Naive thymus-derived CD4-positive, alpha-beta T cell (primary cell): ENCODE measurements around the gene DPP10. TPM values are rescaled to one million over a fixed set of nuclear protein-coding genes. Genes with fewer than 3 reads are reported as not detected.

Source experiments
- ATAC-seq: fragments of 150-1000 bp; cut with Tn5 transposase; 2 replicates; pipeline ENCODE4 v1.10.0; 2021; ENCODE audit warnings: mild to moderate bottlenecking, moderate library complexity
- CTCF ChIA-PET: fragments of 350-600 bp; sonication (Branson Sonifier 250); formaldehyde crosslinking; loops from one replicate; lab custom pipeline; 2021; ENCODE audit warnings: antibody characterized with exemption; lab: Charles Lee
- POLR2A ChIA-PET: fragments of 350-600 bp; sonication (Branson Sonifier 250); formaldehyde crosslinking; loops from one replicate; lab custom pipeline; 2021; ENCODE audit warnings: antibody characterized with exemption, inconsistent platforms; lab: Charles Lee
- DNase-seq, 9 donors: peaks; one replicate each; pipeline versions ENCODE4 v3.0.0 to v3.0.0-alpha.2; 2020 to 2022; ENCODE audit warnings: mixed read lengths in 1 of 9
- H3K27ac ChIP-seq: one replicate; pipeline ENCODE4 v1.7.0; 2013; ENCODE audit warnings: mild to moderate bottlenecking, low read depth, low read length, moderate library complexity
- H3K27me3 ChIP-seq, 2 donors: one replicate each; pipeline ENCODE4 v1.7.0; 2013; ENCODE audit warnings: low read length in 2 of 2, mild to moderate bottlenecking in 2 of 2, moderate library complexity in 2 of 2; ENCODE audit not compliant: control insufficient read depth in 2 of 2, insufficient read depth in 2 of 2
- H3K36me3 ChIP-seq, 3 experiments: 1 replicate in 2 of 3; 2 replicates in 1 of 3; pipeline ENCODE4 v1.7.0; 2013; ENCODE audit warnings: low read length in 3 of 3, mild to moderate bottlenecking in 3 of 3, moderate library complexity in 1 of 3; ENCODE audit not compliant: insufficient read depth in 3 of 3, control insufficient read depth in 2 of 3
- H3K4me1 ChIP-seq, 2 donors: one replicate each; pipeline ENCODE4 v1.7.0; 2013; ENCODE audit warnings: low read length in 2 of 2, mild to moderate bottlenecking in 2 of 2, moderate library complexity in 1 of 2; ENCODE audit not compliant: control insufficient read depth in 2 of 2, insufficient read depth in 2 of 2
- H3K4me3 ChIP-seq: 2 replicates; pipeline ENCODE4 v1.7.0; 2013; ENCODE audit warnings: mild to moderate bottlenecking, low read length
- H3K9me3 ChIP-seq, 3 experiments: 1 replicate in 2 of 3; 2 replicates in 1 of 3; pipeline ENCODE4 v1.7.0; 2013; ENCODE audit warnings: low read length in 3 of 3; ENCODE audit not compliant: control insufficient read depth in 2 of 3
- H3K27ac Mint-ChIP-seq, 9 donors: one replicate each; pipeline ENCODE4 v1.8.0; 2020 to 2022; ENCODE audit warnings: mixed read lengths in 9 of 9, mild to moderate bottlenecking in 8 of 9, moderate library complexity in 5 of 9, inconsistent platforms in 2 of 9
- H3K27me3 Mint-ChIP-seq, 5 donors: one replicate each; pipeline ENCODE4 v1.8.0; 2021 to 2022; ENCODE audit warnings: mixed read lengths in 5 of 5, mild to moderate bottlenecking in 1 of 5
- H3K36me3 Mint-ChIP-seq, 5 donors: one replicate each; pipeline ENCODE4 v1.8.0; 2020 to 2022; ENCODE audit warnings: mixed read lengths in 5 of 5, mild to moderate bottlenecking in 3 of 5, inconsistent platforms in 1 of 5
- H3K4me1 Mint-ChIP-seq, 7 donors: one replicate each; pipeline ENCODE4 v1.8.0; 2020 to 2022; ENCODE audit warnings: mixed read lengths in 7 of 7, mild to moderate bottlenecking in 3 of 7, inconsistent platforms in 1 of 7
- H3K4me3 Mint-ChIP-seq, 10 donors: one replicate each; pipeline ENCODE4 v1.8.0; 2020 to 2022; ENCODE audit warnings: mild to moderate bottlenecking in 10 of 10, mixed read lengths in 10 of 10, moderate library complexity in 6 of 10, inconsistent platforms in 2 of 10
- H3K9me3 Mint-ChIP-seq, 11 donors: one replicate each; pipeline ENCODE4 v1.8.0; 2020 to 2022; ENCODE audit warnings: mixed read lengths in 11 of 11, mild to moderate bottlenecking in 4 of 11, inconsistent platforms in 1 of 11, moderate library complexity in 1 of 11
- intact Hi-C, 2 donors: fragments of 100-400 bp; cut with micrococcal nuclease; formaldehyde crosslinking; loops; one replicate each; pipeline ENCODE4 v1.15.1; 2023
- polyA plus RNA-seq, 2 donors: library from polyadenylated mRNA; unstranded; fragments of 300-500 nt; fragmentation: Illumina TruSeq; gene quantifications; one replicate each; pipeline ENCODE4 v1.2.3, GENCODE V29; 2021
- total RNA-seq, 6 experiments: library from RNA in 5 of 6; stranded (reverse) in 5 of 6; gene quantifications; 1 replicate in 5 of 6; 2 replicates in 1 of 6; pipeline ENCODE4 v1.2.3 and lab custom pipeline; 2021 to 2026

The DPP10 gene
- total and polyA plus RNA-seq, 7 experiments from 2014 or later, result not detected

DNA sequence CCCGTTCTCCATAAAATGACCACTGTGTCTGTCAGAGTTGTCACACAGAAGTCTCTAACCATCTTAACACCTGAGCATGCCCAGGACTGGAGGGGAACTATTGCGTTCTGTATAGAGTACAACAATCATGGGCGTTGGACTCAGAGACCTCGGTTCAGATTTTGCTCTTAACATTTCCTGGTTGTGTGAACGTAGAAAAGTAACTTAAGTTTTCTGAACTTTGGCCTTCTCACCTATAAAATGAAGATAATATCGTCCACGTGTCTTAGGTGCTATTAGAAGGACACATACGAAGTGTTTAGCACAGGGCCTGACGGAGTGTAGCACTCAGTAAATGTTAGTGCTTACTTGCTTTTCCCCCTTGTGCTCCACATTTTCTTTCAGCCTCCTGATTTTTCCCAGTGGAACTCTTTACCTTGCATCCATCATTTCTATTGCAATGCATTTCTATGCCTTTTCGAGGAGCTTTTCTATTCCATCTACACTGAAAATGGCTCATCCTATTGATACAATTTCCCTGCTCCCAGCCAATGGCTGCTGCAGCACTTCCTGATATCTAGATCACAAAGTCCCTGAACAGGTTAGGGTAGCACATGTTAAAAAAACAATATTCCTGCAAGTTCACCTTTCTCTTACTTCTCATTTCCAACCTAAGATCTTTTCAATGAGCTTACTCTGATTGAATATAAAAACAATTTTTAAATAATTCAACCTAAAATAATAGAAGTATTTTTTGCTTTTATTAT is 22.7 kb downstream of the DPP10 start:
- H3K9me3 ChIP-seq, result no peaks in the 10 kb centered on the region
- H3K4me1 ChIP-seq, result no peaks in the 10 kb centered on the region
- Mint-ChIP-seq H3K9me3 (no peaks in the 10 kb centered on the region), H3K27ac (no peak overlapping the region), H3K4me3 (no peak overlapping the region), H3K4me1 (no peaks in the 10 kb centered on the region), H3K36me3 (no peaks in the 10 kb centered on the region), H3K27me3 (peaks cover 0 to 11% (median 8%) of the 10 kb centered on the region in 5 donors)
- POLR2A ChIA-PET, result no interaction called here
- DNase-seq, result no peak
- no peaks in the 10 kb centered on the region for H3K27me3 ChIP-seq
- CTCF ChIA-PET, result no interaction called here
- H3K4me3 ChIP-seq, result no peak overlapping the region
- H3K36me3 ChIP-seq, result no peaks in the 10 kb centered on the region
- intact Hi-C loops, result no loop called here
- no peak overlapping the region for H3K27ac ChIP-seq
- ATAC-seq, result no peak

DNA sequence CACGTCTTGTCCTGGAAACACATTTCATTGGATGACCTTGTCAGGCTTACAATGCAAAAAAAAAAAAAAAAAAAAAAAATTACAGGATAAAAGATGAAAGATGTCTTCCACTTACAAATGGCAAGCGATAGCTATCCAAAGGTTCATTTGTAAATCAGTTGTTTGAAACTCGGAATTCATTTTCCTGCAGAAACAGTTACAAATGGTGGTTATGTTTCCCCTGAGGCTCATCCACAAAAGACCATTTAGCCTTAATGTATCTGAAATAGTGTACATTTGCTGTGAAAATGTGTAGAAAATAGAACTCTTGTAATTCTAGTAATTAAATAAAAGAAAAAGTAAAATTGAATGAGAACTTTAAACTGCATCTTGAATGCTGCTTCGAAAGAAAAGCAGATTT is 25.9 kb downstream of the DPP10 start:
- CTCF ChIA-PET, result no interaction called here

DNA sequence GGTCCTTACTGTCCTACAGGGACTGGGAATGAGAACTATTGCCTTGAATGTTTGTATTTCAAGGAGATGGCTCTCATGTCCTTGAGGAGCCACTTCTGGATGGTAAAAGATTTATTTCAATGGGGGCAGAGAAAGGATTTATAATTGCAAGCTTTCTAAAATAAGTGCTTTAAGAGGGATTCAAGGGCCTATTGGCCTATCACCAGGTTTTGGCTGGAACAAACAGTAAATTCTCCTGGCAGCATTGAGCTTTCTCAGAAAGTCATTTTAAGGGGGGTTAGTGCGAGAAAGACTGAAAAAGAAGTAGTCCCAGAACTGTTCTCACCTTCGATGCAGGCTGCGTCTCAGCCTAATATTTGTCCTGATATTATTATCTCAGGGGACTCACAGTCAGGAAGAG is 29.8 kb downstream of the DPP10 start:
- DNase-seq, result no peak
- H3K9me3 ChIP-seq, result no peaks in the 10 kb centered on the region
- H3K36me3 ChIP-seq, result no peaks in the 10 kb centered on the region
- no peak overlapping the region for H3K4me3 ChIP-seq
- no peaks in the 10 kb centered on the region for H3K4me1 Mint-ChIP-seq
- ChIA-PET POLR2A (no interaction called here), CTCF (no interaction called here)
- no peak overlapping the region for H3K27ac Mint-ChIP-seq
- no peak overlapping the region for H3K4me3 Mint-ChIP-seq
- peaks cover 0 to 2% (median 0%) of the 10 kb centered on the region in 11 donors for H3K9me3 Mint-ChIP-seq
- H3K36me3 Mint-ChIP-seq, result no peaks in the 10 kb centered on the region
- peaks cover 4 to 29% (median 11%) of the 10 kb centered on the region in 5 donors for H3K27me3 Mint-ChIP-seq
- H3K4me1 ChIP-seq, result no peaks in the 10 kb centered on the region
- no peaks in the 10 kb centered on the region for H3K27me3 ChIP-seq
- no peak overlapping the region for H3K27ac ChIP-seq
- intact Hi-C loops, result no loop called here
- ATAC-seq, result no peak

More for the DNA sequence above, 25.9 kb downstream of the DPP10 start:
- Mint-ChIP-seq H3K4me3 (no peak overlapping the region), H3K4me1 (no peaks in the 10 kb centered on the region), H3K9me3 (peaks cover 0 to 2% (median 0%) of the 10 kb centered on the region in 11 donors), H3K27ac (no peak overlapping the region), H3K27me3 (peaks cover 4 to 22% (median 8%) of the 10 kb centered on the region in 5 donors), H3K36me3 (no peaks in the 10 kb centered on the region)
- no peaks in the 10 kb centered on the region for H3K9me3 ChIP-seq
- POLR2A ChIA-PET, result no interaction called here
- no peaks in the 10 kb centered on the region for H3K4me1 ChIP-seq
- H3K4me3 ChIP-seq, result no peak overlapping the region
- H3K27me3 ChIP-seq, result no peaks in the 10 kb centered on the region
- ATAC-seq (no peak), DNase-seq (no peak)
- H3K36me3 ChIP-seq, result no peaks in the 10 kb centered on the region
- intact Hi-C loops, result no loop called here
- H3K27ac ChIP-seq, result no peak overlapping the region

DNA sequence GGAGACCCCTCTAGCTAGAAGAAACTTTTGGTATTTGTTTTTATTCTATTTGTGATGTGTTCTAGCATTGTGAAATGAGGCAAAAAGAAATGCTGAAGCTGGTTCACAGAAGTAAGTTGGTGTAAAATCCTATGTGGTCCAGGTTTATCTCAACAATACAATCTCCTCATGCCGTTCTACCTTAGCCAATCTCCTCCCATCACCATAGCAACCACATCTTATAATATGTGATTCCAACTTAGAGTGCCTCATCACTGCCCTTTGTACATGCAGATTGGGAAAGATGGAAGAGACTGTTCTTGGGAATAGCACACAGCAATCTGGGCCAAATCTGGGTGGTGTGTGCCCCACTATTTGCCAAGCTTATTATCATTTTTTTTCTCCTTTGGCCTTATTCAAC is 30.3 kb downstream of the DPP10 start:
- intact Hi-C loops, result no loop called here
- H3K9me3 ChIP-seq, result no peaks in the 10 kb centered on the region
- Mint-ChIP-seq H3K9me3 (peaks cover 0 to 2% (median 0%) of the 10 kb centered on the region in 11 donors), H3K27me3 (peaks cover 4 to 29% (median 10%) of the 10 kb centered on the region in 5 donors), H3K27ac (no peak overlapping the region), H3K4me3 (no peak overlapping the region), H3K36me3 (no peaks in the 10 kb centered on the region), H3K4me1 (no peaks in the 10 kb centered on the region)
- no peaks in the 10 kb centered on the region for H3K36me3 ChIP-seq
- ATAC-seq, result no peak
- H3K27ac ChIP-seq, result no peak overlapping the region
- no peaks in the 10 kb centered on the region for H3K27me3 ChIP-seq
- H3K4me1 ChIP-seq, result no peaks in the 10 kb centered on the region
- CTCF ChIA-PET, result no interaction called here
- POLR2A ChIA-PET, result no interaction called here
- DNase-seq, result no peak
- no peak overlapping the region for H3K4me3 ChIP-seq

DNA sequence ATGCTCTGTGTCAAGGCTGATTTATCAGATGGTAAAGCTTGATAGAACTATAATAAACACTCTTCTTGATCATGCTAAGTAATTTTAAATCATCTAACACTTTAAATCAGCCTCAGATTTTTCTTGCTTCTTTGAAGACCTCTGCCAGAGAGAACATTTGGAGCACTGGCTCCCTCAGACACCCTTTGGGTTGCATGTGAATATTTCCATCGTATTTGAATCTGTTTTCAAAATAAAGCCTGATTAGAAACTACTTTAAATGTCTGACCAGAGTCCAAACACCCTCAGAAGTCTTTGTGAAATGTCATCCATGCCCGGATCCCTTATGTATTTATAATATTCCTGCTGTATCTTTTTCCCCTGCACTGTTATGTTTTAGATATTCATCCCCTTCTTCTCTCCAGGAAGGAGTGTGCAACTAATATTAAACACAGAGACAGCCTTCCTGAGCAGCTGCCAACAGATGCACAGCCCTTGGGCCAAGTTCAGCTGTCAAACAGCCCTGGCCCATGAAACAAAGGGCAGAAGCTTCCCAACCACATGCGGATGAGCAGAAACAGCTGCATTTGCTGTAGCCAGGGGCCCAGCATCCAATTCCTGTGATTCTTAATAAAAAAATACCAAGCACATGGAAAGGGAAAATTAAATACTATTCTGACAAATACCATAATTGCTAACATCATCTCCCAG is 46.5 kb downstream of the DPP10 start:
- intact Hi-C loops, result no loop called here
- Histone ChIP-seq H3K36me3 (no peaks in the 10 kb centered on the region), H3K27me3 (no peaks in the 10 kb centered on the region), H3K27ac (no peak overlapping the region), H3K4me3 (no peak overlapping the region), H3K9me3 (no peaks in the 10 kb centered on the region), H3K4me1 (no peaks in the 10 kb centered on the region)
- Mint-ChIP-seq H3K9me3 (no peaks in the 10 kb centered on the region), H3K4me1 (no peaks in the 10 kb centered on the region), H3K4me3 (no peak overlapping the region), H3K27me3 (peaks cover 0 to 14% (median 13%) of the 10 kb centered on the region in 5 donors), H3K36me3 (no peaks in the 10 kb centered on the region), H3K27ac (no peak overlapping the region)
- CTCF ChIA-PET, result no interaction called here
- ATAC-seq (no peak), DNase-seq (no peak)
- POLR2A ChIA-PET, result no interaction called here

DNA sequence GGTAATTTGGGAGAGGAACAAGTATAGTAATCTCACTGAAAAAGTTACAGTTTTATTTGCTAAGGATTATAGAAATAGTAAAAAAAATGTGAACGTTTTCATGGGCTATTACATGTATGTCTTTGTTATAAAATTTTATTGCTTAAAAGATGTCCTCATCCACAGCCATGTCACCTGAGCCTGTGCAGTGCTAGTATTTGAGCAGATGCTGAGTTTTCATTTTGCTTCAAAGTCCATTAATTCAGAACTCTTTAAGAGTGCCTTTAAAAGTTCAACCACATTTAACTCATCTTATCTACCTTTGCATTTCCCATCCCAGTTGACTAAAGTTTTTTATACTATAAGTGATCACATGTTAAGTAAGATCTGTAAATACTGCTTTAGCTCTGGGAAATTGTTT is 52.6 kb downstream of the DPP10 start:
- ChIA-PET CTCF (no interaction called here), POLR2A (no interaction called here)
- Histone ChIP-seq H3K36me3 (no peaks in the 10 kb centered on the region), H3K9me3 (no peaks in the 10 kb centered on the region), H3K4me3 (no peak overlapping the region), H3K27me3 (no peaks in the 10 kb centered on the region), H3K4me1 (no peaks in the 10 kb centered on the region), H3K27ac (no peak overlapping the region)
- Mint-ChIP-seq H3K9me3 (peaks cover 0 to 4% (median 0%) of the 10 kb centered on the region in 11 donors), H3K36me3 (no peaks in the 10 kb centered on the region), H3K27me3 (peaks cover 0 to 5% (median 2%) of the 10 kb centered on the region in 5 donors), H3K4me1 (no peaks in the 10 kb centered on the region), H3K4me3 (no peak overlapping the region), H3K27ac (no peak overlapping the region)
- intact Hi-C loops, result no loop called here
- no peak for ATAC-seq
- DNase-seq, result no peak

DNA sequence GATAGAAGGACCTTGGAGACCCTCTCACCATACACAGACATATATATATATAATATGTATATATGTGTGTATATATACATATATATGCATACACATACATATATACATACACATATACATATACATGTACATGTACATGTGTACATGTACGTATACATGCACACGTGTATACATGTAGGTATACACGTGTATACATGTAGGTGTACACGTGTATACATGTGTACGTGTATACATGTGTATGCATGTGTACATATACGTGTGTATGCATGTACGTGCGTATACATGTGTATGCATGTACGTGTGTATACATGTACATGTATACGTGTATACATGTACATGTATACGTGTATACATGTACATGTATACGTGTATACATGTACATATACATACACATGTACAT is 54.5 kb downstream of the DPP10 start:
- Mint-ChIP-seq H3K36me3 (no peaks in the 10 kb centered on the region), H3K4me1 (no peaks in the 10 kb centered on the region), H3K4me3 (no peak overlapping the region), H3K27me3 (peaks cover 0 to 7% (median 0%) of the 10 kb centered on the region in 5 donors), H3K27ac (no peak overlapping the region), H3K9me3 (peaks cover 0 to 4% (median 0%) of the 10 kb centered on the region in 11 donors)
- Histone ChIP-seq H3K4me3 (no peak overlapping the region), H3K36me3 (no peaks in the 10 kb centered on the region), H3K27me3 (no peaks in the 10 kb centered on the region), H3K4me1 (no peaks in the 10 kb centered on the region), H3K9me3 (no peaks in the 10 kb centered on the region), H3K27ac (no peak overlapping the region)
- POLR2A ChIA-PET, result no interaction called here
- CTCF ChIA-PET, result no interaction called here
- ATAC-seq (no peak), DNase-seq (no peak)
- intact Hi-C loops, result no loop called here
